CD14-positive monocyte (primary cell): ENCODE data around the gene MORN1. TPM values are rescaled to one million over a fixed set of nuclear protein-coding genes. Genes with fewer than 3 reads are reported as not detected.

Experiments
- DNase-seq, 3 donors: peaks; one replicate each; pipeline ENCODE4 v3.0.0-alpha.2; 2011 to 2022
- H2AFZ ChIP-seq: 2 replicates; pipeline ENCODE4 v1.6.0; 2012; ENCODE audit warnings: mild to moderate bottlenecking, low read depth, low read length, inconsistent platforms; ENCODE audit not compliant: insufficient read depth, poor library complexity, severe bottlenecking
- H3K27ac ChIP-seq, 2 donors: 1 replicate in 1 of 2; 2 replicates in 1 of 2; pipeline ENCODE4 v1.5.1; 2012 to 2013; ENCODE audit warnings: low read length in 2 of 2, control low read depth in 1 of 2, inconsistent platforms in 1 of 2, low read depth in 1 of 2, mild to moderate bottlenecking in 1 of 2
- H3K27me3 ChIP-seq, 2 donors: one replicate each; pipeline versions ENCODE4 v1.6.0 to v1.6.1; 2011 to 2013; ENCODE audit warnings: low read length in 2 of 2; ENCODE audit not compliant: control insufficient read depth in 2 of 2, insufficient read depth in 2 of 2
- H3K36me3 ChIP-seq, 2 donors: replicated peaks in 1 of 2; 1 replicate in 1 of 2; 2 replicates in 1 of 2; pipeline versions ENCODE4 v1.5.1 to v1.6.1; 2012 to 2013; ENCODE audit warnings: low read length in 2 of 2, control low read depth in 1 of 2, inconsistent platforms in 1 of 2, mild to moderate bottlenecking in 1 of 2; ENCODE audit not compliant: insufficient read depth in 2 of 2, control insufficient read depth in 1 of 2
- H3K4me1 ChIP-seq, 2 donors: 1 replicate in 1 of 2; 2 replicates in 1 of 2; pipeline versions ENCODE4 v1.5.1 to v1.6.1; 2012 to 2013; ENCODE audit warnings: low read length in 2 of 2, control low read depth in 1 of 2, inconsistent platforms in 1 of 2, mild to moderate bottlenecking in 1 of 2, moderate library complexity in 1 of 2; ENCODE audit not compliant: insufficient read depth in 2 of 2, control insufficient read depth in 1 of 2
- H3K4me2 ChIP-seq: replicated peaks from 2 replicates; pipeline ENCODE3; 2012; ENCODE audit warnings: low read length, moderate library complexity, mild to moderate bottlenecking; ENCODE audit not compliant: poor library complexity, severe bottlenecking; ENCODE audit errors: extremely low read depth
- H3K4me3 ChIP-seq, 3 experiments: fragments of 200-600 bp in 1 of 3; sonication (generic) in 1 of 3; replicated peaks in 1 of 3; 1 replicate in 2 of 3; 2 replicates in 1 of 3; pipeline ENCODE4 v1.5.1; 2011 to 2013; ENCODE audit warnings: low read length in 3 of 3, mild to moderate bottlenecking in 3 of 3, control low read depth in 2 of 3, low read depth in 2 of 3, inconsistent platforms in 1 of 3, moderate library complexity in 1 of 3
- H3K79me2 ChIP-seq: 2 replicates; pipeline ENCODE4 v1.6.0; 2012; ENCODE audit warnings: mild to moderate bottlenecking, control low read depth, inconsistent platforms, low read length, moderate library complexity; ENCODE audit not compliant: insufficient read depth
- H3K9ac ChIP-seq: 2 replicates; pipeline ENCODE4 v1.6.0; 2017; ENCODE audit warnings: low read length, mild to moderate bottlenecking; ENCODE audit not compliant: insufficient read depth, poor library complexity, severe bottlenecking
- H3K9me3 ChIP-seq, 2 donors: replicated peaks in 1 of 2; 1 replicate in 1 of 2; 2 replicates in 1 of 2; pipeline versions ENCODE4 v1.5.1 to v1.6.1; 2012 to 2013; ENCODE audit warnings: low read length in 2 of 2, control low read depth in 1 of 2; ENCODE audit not compliant: control insufficient read depth in 1 of 2, insufficient read depth in 1 of 2
- H4K20me1 ChIP-seq: 2 replicates; pipeline ENCODE4 v1.6.0; 2012; ENCODE audit warnings: mild to moderate bottlenecking, low read length, control low read depth, moderate library complexity; ENCODE audit not compliant: insufficient read depth
- H3K27ac Mint-ChIP-seq, 7 donors: one replicate each; pipeline ENCODE4 v1.8.0; 2020; ENCODE audit warnings: mild to moderate bottlenecking in 7 of 7, mixed read lengths in 7 of 7, moderate library complexity in 6 of 7, inconsistent platforms in 2 of 7
- H3K27me3 Mint-ChIP-seq, 3 donors: one replicate each; pipeline ENCODE4 v1.8.0; 2021 to 2022; ENCODE audit warnings: low read depth in 3 of 3, mild to moderate bottlenecking in 3 of 3, mixed read lengths in 3 of 3, moderate library complexity in 3 of 3, inconsistent platforms in 1 of 3
- H3K36me3 Mint-ChIP-seq, 2 donors: one replicate each; pipeline ENCODE4 v1.8.0; 2020; ENCODE audit warnings: mixed read lengths in 2 of 2, inconsistent platforms in 1 of 2, mild to moderate bottlenecking in 1 of 2
- H3K4me1 Mint-ChIP-seq: one replicate; pipeline ENCODE4 v1.8.0; 2020; ENCODE audit warnings: mild to moderate bottlenecking, mixed read lengths
- H3K4me3 Mint-ChIP-seq, 2 donors: one replicate each; pipeline ENCODE4 v1.8.0; 2020; ENCODE audit warnings: mild to moderate bottlenecking in 2 of 2, mixed read lengths in 2 of 2, moderate library complexity in 1 of 2
- H3K9me3 Mint-ChIP-seq, 7 donors: one replicate each; pipeline ENCODE4 v1.8.0; 2020 to 2022; ENCODE audit warnings: mixed read lengths in 7 of 7, mild to moderate bottlenecking in 6 of 7, moderate library complexity in 6 of 7, inconsistent platforms in 2 of 7
- CTCF ChIP-seq: fragments of 200-600 bp; IDR thresholded peaks from one replicate; pipeline ENCODE4 v1.8.0; 2022; ENCODE audit warnings: antibody characterized with exemption, mild to moderate bottlenecking
- WGBS: methylation state at CpG from one replicate; pipeline ENCODE4 v1.1.5; 2013; ENCODE audit warnings: missing lambda C conversion rate; ENCODE audit not compliant: insufficient coverage; 5-methylcytosine and 5-hydroxymethylcytosine counted together
- intact Hi-C, 2 donors: fragments of 100-400 bp; cut with micrococcal nuclease; formaldehyde crosslinking; loops; one replicate each; pipeline versions ENCODE4 v1.15.0 to v1.15.1; 2023
- polyA plus RNA-seq, 3 donors: library from polyadenylated mRNA; depleted of rRNA in 1 of 3; unstranded in 2 of 3; stranded (reverse) in 1 of 3; fragments of 300-500 nt in 2 of 3; fragments of >200 nt in 1 of 3; fragmentation: Illumina TruSeq in 2 of 3; gene quantifications; 1 replicate in 2 of 3; 2 replicates in 1 of 3; pipeline ENCODE4 v1.2.3, GENCODE V29; 2012 to 2021

MORN1 gene
- polyA plus RNA-seq, 3 donors, result 1.5 to 3.0 (median 1.7) TPM

DNA sequence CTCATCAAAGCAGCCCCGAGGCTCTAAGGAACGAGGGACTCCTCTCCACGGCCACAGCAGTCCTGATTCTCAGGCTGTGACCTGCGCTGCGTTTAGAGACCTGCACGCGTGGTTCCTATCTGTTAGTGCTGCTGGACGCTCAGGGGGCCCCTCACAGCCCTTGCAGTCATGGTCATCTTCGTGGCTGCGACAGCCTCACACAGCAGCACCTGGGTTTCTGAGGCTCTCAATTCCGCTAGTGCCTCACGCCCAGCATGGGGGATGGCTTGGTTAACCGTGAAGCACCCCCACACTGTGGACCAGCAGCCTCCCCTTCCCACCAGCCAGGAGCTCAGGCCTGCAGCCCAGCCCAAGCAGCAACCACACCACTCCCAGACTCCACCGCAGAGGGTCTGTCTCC, 7.8 kb downstream of the MORN1 start:
- Histone ChIP-seq H3K27me3 (no peaks in the 10 kb centered on the region), H4K20me1 (no peaks in the 10 kb centered on the region), H3K4me2 (no peak overlapping the region), H3K4me3 (no peak overlapping the region), H3K9me3 (no peaks in the 10 kb centered on the region), H3K9ac (no peak overlapping the region), H2AFZ (no peak overlapping the region), H3K79me2 (no peaks in the 10 kb centered on the region), H3K27ac (no peak overlapping the region), H3K36me3 (no peaks in the 10 kb centered on the region), H3K4me1 (peaks cover 4 to 6% of the 10 kb centered on the region in 2 donors)
- H3K27me3 Mint-ChIP-seq, result peaks cover 0 to 3% (median 0%) of the 10 kb centered on the region in 3 donors
- no peak for TF ChIP-seq CTCF
- peaks cover 9% of the 10 kb centered on the region for H3K4me1 Mint-ChIP-seq
- H3K4me3 Mint-ChIP-seq, result no peak overlapping the region
- intact Hi-C loops, result no loop called here
- no peak for DNase-seq
- no peaks in the 10 kb centered on the region for H3K36me3 Mint-ChIP-seq
- H3K27ac Mint-ChIP-seq, result no peak overlapping the region
- WGBS, result 96% methylated on average over 14 of the region's 14 CpGs
- peaks cover 0 to 6% (median 0%) of the 10 kb centered on the region in 7 donors for H3K9me3 Mint-ChIP-seq

DNA sequence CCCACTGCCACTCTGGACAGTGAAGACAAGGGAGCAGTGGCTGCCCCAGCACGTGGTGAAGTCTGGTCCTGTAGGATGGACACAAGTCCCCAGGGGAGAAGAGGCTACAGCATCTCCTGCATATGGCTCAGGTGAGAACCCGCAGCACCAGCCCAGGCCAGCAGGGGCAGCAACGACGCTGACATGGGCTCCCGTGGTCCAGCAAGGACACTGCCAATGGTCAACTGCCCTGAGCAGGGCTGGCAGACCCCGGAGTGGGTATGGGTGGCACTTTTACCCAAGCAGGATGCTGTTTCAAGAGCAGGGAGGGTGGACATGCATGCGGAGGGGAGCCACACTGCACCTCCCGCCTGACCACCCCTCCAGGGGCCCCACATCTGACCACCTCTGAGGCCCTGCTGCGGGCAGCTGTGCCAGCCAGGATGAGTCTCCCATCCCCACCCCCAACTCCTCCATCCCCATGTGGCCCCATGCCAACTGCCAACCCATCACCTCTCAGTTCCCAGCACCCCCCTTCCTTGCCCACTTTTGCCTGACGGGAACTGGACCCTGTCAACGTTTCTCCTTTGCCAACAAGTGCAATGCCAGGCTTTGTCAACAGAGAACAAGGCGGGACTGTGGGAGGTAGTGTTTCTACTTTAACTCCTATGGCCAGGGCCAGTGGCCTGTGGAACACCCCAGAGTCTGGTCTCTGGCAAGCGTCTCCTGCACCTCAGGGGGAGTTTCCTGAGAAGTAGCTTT, 8.6 kb downstream of the MORN1 start:
- H3K4me2 ChIP-seq, result no peak overlapping the region
- no peaks in the 10 kb centered on the region for H3K79me2 ChIP-seq
- H3K36me3 ChIP-seq, result no peaks in the 10 kb centered on the region
- no peaks in the 10 kb centered on the region for H4K20me1 ChIP-seq
- no peak for TF ChIP-seq CTCF
- H3K9ac ChIP-seq, result no peak overlapping the region
- peaks cover 4 to 6% of the 10 kb centered on the region in 2 donors for H3K4me1 ChIP-seq
- no peak overlapping the region for H3K4me3 ChIP-seq
- intact Hi-C loops, result no loop called here
- H3K27ac ChIP-seq, result no peak overlapping the region
- H3K27me3 ChIP-seq, result no peaks in the 10 kb centered on the region
- WGBS, result 52% methylated on average over 10 of the region's 13 CpGs
- H3K27me3 Mint-ChIP-seq, result peaks cover 0 to 3% (median 0%) of the 10 kb centered on the region in 3 donors
- no peak overlapping the region for H3K4me3 Mint-ChIP-seq
- no peaks in the 10 kb centered on the region for H3K36me3 Mint-ChIP-seq
- H3K27ac Mint-ChIP-seq, result peak overlapping the region in 1 of 7 donors; percentile 6
- DNase-seq, result no peak
- no peaks in the 10 kb centered on the region for H3K9me3 ChIP-seq
- peaks cover 0 to 6% (median 0%) of the 10 kb centered on the region in 7 donors for H3K9me3 Mint-ChIP-seq
- peaks cover 9% of the 10 kb centered on the region for H3K4me1 Mint-ChIP-seq
- H2AFZ ChIP-seq, result no peak overlapping the region
